ENCODE results near the gene CDSN.

The CDSN gene

GRCh38 chr6:31129130-31129529 lies 8.9 kb upstream of the CDSN start:
- H3K36me3 Mint-ChIP-seq (ENCODE audit: low read depth), result no peaks in the 10 kb centered on the region
- peaks cover 23% of the 10 kb centered on the region for H3K4me1 Mint-ChIP-seq
- no peak overlapping the region for H3K27ac Mint-ChIP-seq
- H3K9me3 Mint-ChIP-seq, result no peaks in the 10 kb centered on the region
- H3K4me3 Mint-ChIP-seq, result no peak overlapping the region
- peaks cover 28% of the 10 kb centered on the region for H3K27me3 Mint-ChIP-seq (ENCODE audit: low read depth)
- TF ChIP-seq, protein P1, sequence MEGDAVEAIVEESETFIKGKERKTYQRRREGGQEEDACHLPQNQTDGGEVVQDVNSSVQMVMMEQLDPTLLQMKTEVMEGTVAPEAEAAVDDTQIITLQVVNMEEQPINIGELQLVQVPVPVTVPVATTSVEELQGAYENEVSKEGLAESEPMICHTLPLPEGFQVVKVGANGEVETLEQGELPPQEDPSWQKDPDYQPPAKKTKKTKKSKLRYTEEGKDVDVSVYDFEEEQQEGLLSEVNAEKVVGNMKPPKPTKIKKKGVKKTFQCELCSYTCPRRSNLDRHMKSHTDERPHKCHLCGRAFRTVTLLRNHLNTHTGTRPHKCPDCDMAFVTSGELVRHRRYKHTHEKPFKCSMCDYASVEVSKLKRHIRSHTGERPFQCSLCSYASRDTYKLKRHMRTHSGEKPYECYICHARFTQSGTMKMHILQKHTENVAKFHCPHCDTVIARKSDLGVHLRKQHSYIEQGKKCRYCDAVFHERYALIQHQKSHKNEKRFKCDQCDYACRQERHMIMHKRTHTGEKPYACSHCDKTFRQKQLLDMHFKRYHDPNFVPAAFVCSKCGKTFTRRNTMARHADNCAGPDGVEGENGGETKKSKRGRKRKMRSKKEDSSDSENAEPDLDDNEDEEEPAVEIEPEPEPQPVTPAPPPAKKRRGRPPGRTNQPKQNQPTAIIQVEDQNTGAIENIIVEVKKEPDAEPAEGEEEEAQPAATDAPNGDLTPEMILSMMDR (IDR thresholded peaks at IDR 0.05; ENCODE audit: unreplicated experiment in 3 of 3), result no peak

DNA sequence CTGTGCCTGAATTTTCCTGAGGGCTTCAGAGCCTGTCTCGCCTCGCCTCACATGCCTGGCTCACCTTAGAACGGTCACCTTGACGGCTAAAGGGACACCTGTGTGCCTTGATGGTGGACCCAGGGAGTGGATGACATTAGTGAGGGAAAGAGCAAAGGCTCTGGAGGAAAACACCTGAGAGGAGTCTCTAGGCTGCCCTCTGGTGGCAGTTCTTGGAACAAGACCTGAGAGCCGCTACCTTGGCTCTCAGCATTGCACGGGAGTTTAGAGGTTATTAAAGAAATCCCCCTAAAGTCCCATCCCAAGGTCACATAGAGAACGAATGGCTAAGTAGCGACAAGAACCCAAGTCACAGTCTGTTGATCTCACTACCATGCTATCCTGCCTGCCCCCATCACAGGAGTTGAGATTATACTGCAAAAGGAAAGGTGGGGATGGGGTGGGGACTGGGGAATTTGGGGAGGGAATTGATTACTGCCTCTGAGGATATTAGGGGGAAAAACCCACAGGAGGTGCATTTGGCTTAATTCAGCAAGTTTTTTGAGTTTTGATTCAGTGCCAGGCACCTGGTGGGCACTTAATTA lies 7.9 kb upstream of the CDSN start:
- TF ChIP-seq, protein P1 (IDR thresholded peaks at IDR 0.05; ENCODE audit: unreplicated experiment in 3 of 3), result peak; percentile 85 to 88 (median 86)
- H3K27ac Mint-ChIP-seq, result peak overlapping the region in 1 of 3 experiments; percentile 78
- H3K27me3 Mint-ChIP-seq (ENCODE audit: low read depth), result peaks cover 31% of the 10 kb centered on the region
- no peak overlapping the region for H3K4me3 Mint-ChIP-seq
- no peaks in the 10 kb centered on the region for H3K36me3 Mint-ChIP-seq (ENCODE audit: low read depth)
- H3K4me1 Mint-ChIP-seq, result peaks cover 33% of the 10 kb centered on the region
- no peaks in the 10 kb centered on the region for H3K9me3 Mint-ChIP-seq

DNA sequence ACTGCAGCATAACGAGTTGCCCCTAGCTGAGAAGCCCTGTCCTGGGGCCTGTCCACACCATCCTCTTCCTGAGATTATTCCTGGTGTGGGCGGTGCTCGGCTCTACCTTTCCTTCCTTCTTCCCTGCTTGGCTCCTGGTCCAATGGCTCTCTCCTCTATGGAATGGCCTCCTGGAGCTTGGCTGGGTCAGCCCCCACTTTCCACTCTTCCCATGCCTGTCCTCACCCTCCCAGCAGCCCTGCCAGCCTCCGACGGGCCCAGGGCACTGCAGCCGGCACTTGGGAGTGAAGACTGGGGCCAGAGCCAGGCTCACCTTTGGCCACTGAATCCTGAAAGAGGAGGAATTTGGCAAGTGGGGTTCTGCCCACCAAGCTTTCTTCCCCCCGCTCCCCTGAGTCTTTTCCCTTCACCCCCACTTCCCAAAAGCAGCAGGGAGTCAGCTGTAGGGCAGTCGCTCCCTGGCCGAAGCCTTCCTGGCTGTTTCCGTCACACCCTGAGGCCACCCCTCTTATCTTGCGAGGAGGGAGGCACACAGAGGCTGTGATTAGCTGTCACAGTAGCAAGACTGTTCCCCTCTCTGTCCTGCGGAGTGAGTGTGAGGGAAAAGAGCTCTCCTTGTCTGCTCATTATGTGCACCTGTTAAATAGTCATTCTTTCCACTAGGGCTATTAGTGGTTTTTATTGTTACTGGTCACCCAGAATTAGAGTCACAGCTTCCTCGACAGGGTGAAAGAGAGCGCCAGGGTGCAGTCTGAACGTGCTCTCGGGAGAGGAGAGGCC lies 6.3 kb upstream of the CDSN start:
- peaks cover 43% of the 10 kb centered on the region for H3K4me1 Mint-ChIP-seq
- peaks cover 28% of the 10 kb centered on the region for H3K27me3 Mint-ChIP-seq (ENCODE audit: low read depth)
- H3K4me3 Mint-ChIP-seq, result no peak overlapping the region
- no peaks in the 10 kb centered on the region for H3K9me3 Mint-ChIP-seq
- no peaks in the 10 kb centered on the region for H3K36me3 Mint-ChIP-seq (ENCODE audit: low read depth)
- peak overlapping the region in 2 of 3 experiments; percentile 2 to 31 for H3K27ac Mint-ChIP-seq
- TF ChIP-seq, protein P1 (IDR thresholded peaks at IDR 0.05; ENCODE audit: unreplicated experiment in 3 of 3), result no peak

DNA sequence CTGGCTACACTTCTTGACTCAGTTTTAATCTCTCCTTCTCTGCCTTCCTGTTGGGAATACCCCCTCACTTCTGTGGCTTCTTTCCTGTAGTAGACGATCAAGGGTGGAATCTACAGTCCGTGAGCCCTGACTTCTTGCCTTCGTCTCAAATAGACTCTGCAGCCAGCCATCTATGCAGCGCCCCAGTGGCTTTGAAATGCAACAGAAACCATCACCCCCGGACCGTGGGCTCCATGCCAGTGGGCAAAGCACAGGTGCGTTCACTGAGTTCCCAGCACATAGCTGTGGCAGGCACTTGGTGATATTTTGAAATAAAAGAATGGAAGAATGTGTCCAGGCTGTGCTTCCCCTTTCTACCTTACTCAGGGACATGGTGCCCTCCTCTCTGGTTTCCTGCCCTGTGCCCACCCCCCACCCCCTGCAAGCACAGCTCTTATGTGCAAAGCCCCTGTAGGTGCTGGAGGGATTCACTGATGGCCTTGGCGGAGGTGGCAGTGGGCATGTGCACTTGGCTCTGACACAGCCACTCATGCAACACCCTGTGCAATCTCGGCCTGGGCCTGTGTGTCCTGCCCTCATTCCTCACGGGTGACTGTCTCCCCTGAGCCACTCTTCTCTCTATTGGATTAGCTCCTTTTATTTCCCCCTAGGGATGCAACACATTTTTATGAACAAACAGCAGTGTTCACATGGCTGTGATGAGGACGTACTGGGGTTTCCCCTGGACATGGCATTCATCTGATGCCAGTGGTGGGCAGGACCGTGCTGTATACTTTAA lies 5.5 kb upstream of the CDSN start:
- H3K9me3 Mint-ChIP-seq, result no peaks in the 10 kb centered on the region
- TF ChIP-seq, protein P1 (IDR thresholded peaks at IDR 0.05; ENCODE audit: unreplicated experiment in 3 of 3), result no peak
- H3K4me1 Mint-ChIP-seq, result peaks cover 44% of the 10 kb centered on the region
- H3K36me3 Mint-ChIP-seq (ENCODE audit: low read depth), result no peaks in the 10 kb centered on the region
- peaks cover 27% of the 10 kb centered on the region for H3K27me3 Mint-ChIP-seq (ENCODE audit: low read depth)
- no peak overlapping the region for H3K4me3 Mint-ChIP-seq
- peak overlapping the region in 2 of 3 experiments; percentile 71 to 79 for H3K27ac Mint-ChIP-seq

GRCh38 chr6:31125162-31125561 lies 4.9 kb upstream of the CDSN start:
- TF ChIP-seq, protein P1 (IDR thresholded peaks at IDR 0.05; ENCODE audit: unreplicated experiment in 3 of 3), result no peak
- H3K27me3 Mint-ChIP-seq (ENCODE audit: low read depth), result peaks cover 26% of the 10 kb centered on the region
- H3K4me1 Mint-ChIP-seq, result peaks cover 44% of the 10 kb centered on the region
- peak overlapping the region in 1 of 3 experiments; percentile 27 for H3K4me3 Mint-ChIP-seq
- H3K27ac Mint-ChIP-seq, result peak overlapping the region; percentile 50 to 79 (median 71)
- no peaks in the 10 kb centered on the region for H3K9me3 Mint-ChIP-seq
- no peaks in the 10 kb centered on the region for H3K36me3 Mint-ChIP-seq (ENCODE audit: low read depth)

Measured in nephron (organoid).